MCF 10A (cell line): ENCODE measurements around the gene STK16. TPM values are rescaled to one million over a fixed set of nuclear protein-coding genes. Genes with fewer than 3 reads are reported as not detected.
A peak's percentile ranks its signal among the peaks of the same experiment; 100 is the strongest.

Experiments used
- BruUV-seq: library from RNA; stranded (reverse); fragments of 400-500 nt; replicated peaks from 2 replicates; lab custom pipeline; 2021; lab: Mats Ljungman, UMichigan
- CTCF ChIA-PET: fragments of 300-600 bp; sonication (Branson Sonifier 250); formaldehyde crosslinking; extraction: SDS; loops from one replicate; lab custom pipeline; 2021; ENCODE audit warnings: antibody characterized with exemption, inconsistent platforms; lab: Yijun Ruan, JAX
- POLR2A ChIA-PET: fragments of 300-600, 350-650 bp; sonication (Branson Sonifier 250); formaldehyde crosslinking; extraction: SDS; loops from one replicate; lab custom pipeline; 2020; ENCODE audit warnings: antibody characterized with exemption, inconsistent platforms; lab: Yijun Ruan, JAX
- DNase-seq: peaks from one replicate; pipeline ENCODE4 v3.0.0-alpha.2; 2018; ENCODE audit not compliant: unreplicated experiment
- H3K27ac Mint-ChIP-seq: one replicate; pipeline ENCODE4 v1.8.0; 2022; ENCODE audit warnings: mild to moderate bottlenecking, low read depth, mixed read lengths; ENCODE audit not compliant: unreplicated experiment
- H3K27me3 Mint-ChIP-seq: one replicate; pipeline ENCODE4 v1.8.0; 2022; ENCODE audit warnings: mixed read lengths; ENCODE audit not compliant: insufficient read depth, unreplicated experiment
- H3K36me3 Mint-ChIP-seq: one replicate; pipeline ENCODE4 v1.8.0; 2022; ENCODE audit warnings: mild to moderate bottlenecking, moderate library complexity, mixed read lengths; ENCODE audit not compliant: insufficient read depth, unreplicated experiment
- H3K4me1 Mint-ChIP-seq: one replicate; pipeline ENCODE4 v1.8.0; 2022; ENCODE audit warnings: mixed read lengths; ENCODE audit not compliant: insufficient read depth, unreplicated experiment
- H3K4me3 Mint-ChIP-seq: one replicate; pipeline ENCODE4 v1.8.0; 2022; ENCODE audit warnings: mild to moderate bottlenecking, moderate library complexity, mixed read lengths; ENCODE audit not compliant: unreplicated experiment
- H3K9me3 Mint-ChIP-seq: one replicate; pipeline ENCODE4 v1.8.0; 2022; ENCODE audit warnings: mixed read lengths; ENCODE audit not compliant: unreplicated experiment
- CTCF ChIP-seq: fragments of 200-600 bp; IDR thresholded peaks from one replicate; pipeline ENCODE4 v1.8.0; 2022; ENCODE audit warnings: antibody characterized with exemption, mild to moderate bottlenecking; ENCODE audit not compliant: unreplicated experiment
- intact Hi-C: fragments of 100-400 bp; cut with micrococcal nuclease; formaldehyde crosslinking; loops from 2 replicates; pipeline ENCODE4 v1.14.1; 2022
- microRNA-seq: library from miRNA; unstranded; fragments of <30 nt; microRNA quantifications from one replicate; pipeline ENCODE4 v1.2.0, GENCODE V29; 2022
- total RNA-seq: library from RNA; stranded (reverse); gene quantifications from 2 replicates; pipeline ENCODE4 v1.2.3, GENCODE V29; 2022

The STK16 gene
- total RNA-seq, 1 experiment from 2014 or later: 33.4 TPM

- H3K27me3 Mint-ChIP-seq: peaks cover 35% of the 10 kb centered on the region
- no peak overlapping the region for H3K4me3 Mint-ChIP-seq
- intact Hi-C loops: loop anchor here (1.0 to 5.0 kb wide), 5 partner anchors 19 to 138 kb away; partner anchors contain the start of genes ABCB6, DNAJB2, GLB1L and NHEJ1
- TF ChIP-seq CTCF: no peak
- no TSS peak for BruUV-seq
- H3K4me1 Mint-ChIP-seq: peaks cover 11% of the 10 kb centered on the region
- DNase-seq: no peak
- no peaks in the 10 kb centered on the region for H3K9me3 Mint-ChIP-seq
- peaks cover 6% of the 10 kb centered on the region for H3K36me3 Mint-ChIP-seq
- ChIA-PET CTCF (interaction anchor here (0.6 to 17.4 kb wide), 19 partner anchors 7 to 271 kb away, joined by 3 to 445 read pairs (median 5); partner anchors contain the start of genes ABCB6, CNPPD1, DNAJB2 and GLB1L), POLR2A (interaction anchor here (0.6 to 1.4 kb wide), 2 partner anchors 121 to 161 kb away, joined by 3 to 8 read pairs; partner anchors contain the start of gene CNPPD1)
- H3K27ac Mint-ChIP-seq: no peak overlapping the region
Measured at GRCh38 chr2:219297766-219298456, 52.6 kb downstream of the STK16 start.

GRCh38 chr2:219298759-219299371, 53.6 kb downstream of the STK16 start:
- Mint-ChIP-seq H3K9me3 (no peaks in the 10 kb centered on the region), H3K27me3 (peaks cover 44% of the 10 kb centered on the region), H3K36me3 (peaks cover 6% of the 10 kb centered on the region), H3K27ac (no peak overlapping the region), H3K4me3 (no peak overlapping the region), H3K4me1 (peaks cover 7% of the 10 kb centered on the region)
- peak; percentile 99 for TF ChIP-seq CTCF
- intact Hi-C loops: loop anchor here (1.0 to 5.0 kb wide), 5 partner anchors 20 to 139 kb away; partner anchors contain the start of genes ABCB6, DNAJB2, GLB1L and NHEJ1
- POLR2A ChIA-PET: interaction anchor here (0.8 to 1.4 kb wide), 5 partner anchors 21 to 144 kb away, joined by 3 to 8 read pairs (median 3); partner anchors contain the start of genes CNPPD1 and ZFAND2B
- CTCF ChIA-PET: interaction anchor here (0.6 to 17.4 kb wide), 26 partner anchors 8 to 422 kb away, joined by 3 to 445 read pairs (median 5); partner anchors contain the start of genes ANKZF1, ATG9A, CNPPD1 and DNAJB2
- DNase-seq: peak; percentile 75
- no TSS peak for BruUV-seq

- BruUV-seq: no TSS peak
- Mint-ChIP-seq H3K36me3 (peaks cover 6% of the 10 kb centered on the region), H3K4me3 (no peak overlapping the region), H3K9me3 (no peaks in the 10 kb centered on the region), H3K27ac (no peak overlapping the region), H3K27me3 (peaks cover 50% of the 10 kb centered on the region), H3K4me1 (peaks cover 2% of the 10 kb centered on the region)
- no peak for TF ChIP-seq CTCF
- ChIA-PET POLR2A (interaction anchor here (0.8 to 1.4 kb wide), 5 partner anchors 21 to 145 kb away, joined by 3 to 8 read pairs (median 3); partner anchors contain the start of genes CNPPD1 and ZFAND2B), CTCF (interaction anchor here (0.6 to 17.4 kb wide), 28 partner anchors 8 to 423 kb away, joined by 3 to 445 read pairs (median 5); partner anchors contain the start of genes ANKZF1, ATG9A, CNPPD1 and DNAJB2)
- intact Hi-C loops: loop anchor here (2.0 to 5.0 kb wide), 2 partner anchors 52 to 81 kb away; partner anchors contain the start of genes ABCB6, GLB1L and STK16
- no peak for DNase-seq
Measured at GRCh38 chr2:219299372-219299760, 54.1 kb downstream of the STK16 start.

Small RNA genes lying within 50 kb of the gene (microRNA-seq; reads per million reads assigned to microRNA genes)
- gene MIR153-1: not detected

Other genes with a start within 250 kb of the STK16 start
- not detected in 2 replicates for gene CFAP65, start 204.0 kb upstream of the STK16 start, total RNA-seq
- not detected in 2 replicates for gene IHH, start 184.6 kb upstream of the STK16 start, total RNA-seq
- 7.5 and 11.5 TPM in 2 replicates for gene NHEJ1, start 84.7 kb upstream of the STK16 start, total RNA-seq
- gene SLC23A3, start 75.5 kb upstream of the STK16 start, total RNA-seq: 1.7 and 2.6 TPM in 2 replicates
- 33.9 and 39.1 TPM in 2 replicates for gene CNPPD1, start 68.6 kb upstream of the STK16 start, total RNA-seq
- gene RETREG2, start 67.2 kb upstream of the STK16 start, total RNA-seq: 49.3 and 64.5 TPM in 2 replicates
- 61.0 and 73.1 TPM in 2 replicates for gene ZFAND2B, start 38.7 kb upstream of the STK16 start, total RNA-seq
- gene ABCB6, start 26.5 kb upstream of the STK16 start, total RNA-seq: 13.8 and 18.8 TPM in 2 replicates
- 52.1 and 60.8 TPM in 2 replicates for gene ATG9A, start 15.8 kb upstream of the STK16 start, total RNA-seq
- gene ANKZF1, start 15.7 kb upstream of the STK16 start, total RNA-seq: 45.5 and 45.6 TPM in 2 replicates
- 4.9 and 7.5 TPM in 2 replicates for gene GLB1L, start within 50 bp of the STK16 start, total RNA-seq
- not detected in 2 replicates for gene TUBA4B, start 7.8 kb downstream of the STK16 start, total RNA-seq
- 37.2 and 80.5 TPM in 2 replicates for gene TUBA4A, start 8.4 kb downstream of the STK16 start, total RNA-seq
- 58.2 and 59.8 TPM in 2 replicates for gene DNAJB2, start 33.9 kb downstream of the STK16 start, total RNA-seq
- not detected in 2 replicates for gene PTPRN, start 63.9 kb downstream of the STK16 start, total RNA-seq
- gene RESP18, start 87.3 kb downstream of the STK16 start, total RNA-seq: not detected in 2 replicates
- 81.3 and 81.5 TPM in 2 replicates for gene DNPEP, start 142.4 kb downstream of the STK16 start, total RNA-seq
- not detected in 2 replicates for gene DES, start 172.9 kb downstream of the STK16 start, total RNA-seq
- 23.3 and 25.7 TPM in 2 replicates for gene SPEG, start 189.4 kb downstream of the STK16 start, total RNA-seq